Measurements from ENCODE around the gene TNF. TPM values are rescaled to one million over a fixed set of nuclear protein-coding genes. Genes with fewer than 3 reads are reported as not detected.
A peak's percentile ranks its signal among the peaks of the same experiment; 100 is the strongest.
"Not testable (repeated sequence)": the region's sequence is repeated elsewhere in the genome, so short reads cannot be mapped to it uniquely, and the experiment has no call there.

TNF gene
- total RNA-seq, 2 experiments from 2014 or later = 53.4 to 55.0 TPM

DNA sequence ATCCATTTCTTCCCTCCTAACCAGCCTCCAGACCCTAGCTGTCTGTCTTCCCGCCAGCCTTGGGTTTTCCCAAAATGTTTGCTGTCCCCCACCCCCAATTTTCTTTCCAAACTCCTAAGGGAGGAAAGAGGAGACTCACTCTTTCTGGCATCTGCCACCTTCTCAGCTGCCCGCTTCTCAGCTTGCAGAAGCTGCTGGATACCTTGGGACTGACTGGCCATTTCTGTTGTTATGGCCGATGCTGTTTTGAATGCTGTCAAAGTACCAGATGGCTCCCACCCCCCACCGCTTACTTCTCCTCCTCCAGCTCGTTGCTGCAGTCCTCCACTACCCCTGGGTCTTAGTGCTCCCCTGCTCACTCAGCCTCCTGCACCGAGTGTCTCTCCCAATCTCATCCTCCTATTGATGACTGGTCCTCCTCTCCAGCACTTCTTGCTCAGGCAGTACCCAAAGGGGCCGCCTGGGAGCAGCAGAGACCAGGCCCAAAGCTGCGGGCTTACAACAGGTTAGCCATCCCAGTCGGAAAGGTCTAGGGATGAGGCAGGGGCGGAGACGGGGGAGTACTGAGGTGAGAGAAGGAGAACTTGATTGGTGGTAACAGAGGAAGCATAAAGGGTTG is 28.9 kb upstream of the TNF start, which contains the start of gene ATP6V1G2:
ATP6V1G2 (minus strand) TSS at position 270 of the 619 bp plus-strand sequence; CDS start at position 221, 49 bp downstream.
- Mint-ChIP-seq H3K36me3 (ENCODE audit: low read depth) (peaks cover 24% of the 10 kb centered on the region), H3K9me3 (ENCODE audit: insufficient read depth) (no peaks in the 10 kb centered on the region), H3K27ac (peak within 1 kb of the TSS; percentile 90), H3K27me3 (ENCODE audit: low read depth) (no peaks in the 10 kb centered on the region), H3K4me3 (peak within 1 kb of the TSS; percentile 84), H3K4me1 (ENCODE audit: low read depth) (peaks cover 53% of the 10 kb centered on the region)
- peak; percentile 92 for DNase-seq
- CTCF ChIA-PET = interaction anchor here (0.5 to 16.9 kb wide), 16 partner anchors 17 to 289 kb away, joined by 3 to 676 read pairs (median 4); partner anchors contain the start of genes BAG6, GPANK1, HSPA1A and HSPA1L
- peak; percentile 66 for ATAC-seq
- POLR2A ChIA-PET = interaction anchor here (0.5 to 6.3 kb wide), 12 partner anchors 8 to 106 kb away, joined by 3 to 62 read pairs (median 4); partner anchors contain the start of genes BAG6, LTB, NCR3 and TNF

DNA sequence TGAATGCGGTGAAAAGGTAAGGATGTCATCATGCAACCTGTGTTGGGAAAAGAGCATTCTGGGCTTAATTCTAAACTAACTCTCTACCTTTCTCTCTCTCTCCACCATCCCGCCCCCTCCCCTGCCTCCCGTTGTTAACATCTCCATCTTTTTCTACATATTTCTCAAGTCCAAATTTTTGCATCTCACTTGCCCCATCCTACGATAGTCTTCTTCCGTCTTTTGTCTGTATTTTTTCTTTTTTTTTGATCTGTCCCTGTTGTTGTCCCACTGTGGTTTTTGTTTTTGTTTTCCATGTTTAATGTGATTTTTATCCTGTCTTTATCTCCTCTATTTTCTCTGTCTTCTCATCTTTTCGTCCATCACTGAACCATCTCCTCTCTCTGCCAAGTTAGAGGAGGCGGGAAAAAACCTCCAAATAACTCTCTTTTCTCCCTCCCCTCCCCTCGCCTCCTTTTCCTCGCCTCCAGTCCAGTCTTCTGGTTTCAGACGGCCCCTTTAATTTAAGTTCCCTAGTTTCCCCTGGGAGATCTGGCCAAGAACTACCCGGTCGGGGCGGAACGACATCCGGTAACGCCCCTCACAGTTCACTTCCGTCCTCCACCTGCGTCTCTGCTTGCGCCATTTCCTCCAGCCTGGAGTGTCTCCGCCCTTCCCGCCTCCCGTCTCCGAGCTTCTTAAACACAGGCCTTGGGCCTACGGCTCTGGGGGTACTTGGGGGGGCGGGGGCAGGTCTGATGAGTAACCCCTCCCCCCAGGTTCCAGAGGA is 28.2 kb upstream of the TNF start, which contains the start of gene NFKBIL1:
NFKBIL1 (plus strand) TSS at position 651 of the 769 bp plus-strand sequence; CDS start at position 738, 87 bp downstream.
- Mint-ChIP-seq H3K36me3 (ENCODE audit: low read depth) (peaks cover 22% of the 10 kb centered on the region), H3K27me3 (ENCODE audit: low read depth) (no peaks in the 10 kb centered on the region), H3K27ac (peak within 1 kb of the TSS; percentile 90), H3K9me3 (ENCODE audit: insufficient read depth) (no peaks in the 10 kb centered on the region), H3K4me1 (ENCODE audit: low read depth) (peaks cover 56% of the 10 kb centered on the region), H3K4me3 (peak within 1 kb of the TSS; percentile 84)
- ATAC-seq = peak; percentile 89
- CTCF ChIA-PET = interaction anchor here (0.6 to 16.9 kb wide), 14 partner anchors 9 to 283 kb away, joined by 3 to 676 read pairs (median 4); partner anchors contain the start of genes GPANK1, HSPA1A, HSPA1L and LST1
- DNase-seq = peak; percentile 96
- POLR2A ChIA-PET = interaction anchor here (0.6 to 6.3 kb wide), 12 partner anchors 9 to 259 kb away, joined by 3 to 62 read pairs (median 4); partner anchors contain the start of genes BAG6, LTB, NCR3 and TNF

DNA sequence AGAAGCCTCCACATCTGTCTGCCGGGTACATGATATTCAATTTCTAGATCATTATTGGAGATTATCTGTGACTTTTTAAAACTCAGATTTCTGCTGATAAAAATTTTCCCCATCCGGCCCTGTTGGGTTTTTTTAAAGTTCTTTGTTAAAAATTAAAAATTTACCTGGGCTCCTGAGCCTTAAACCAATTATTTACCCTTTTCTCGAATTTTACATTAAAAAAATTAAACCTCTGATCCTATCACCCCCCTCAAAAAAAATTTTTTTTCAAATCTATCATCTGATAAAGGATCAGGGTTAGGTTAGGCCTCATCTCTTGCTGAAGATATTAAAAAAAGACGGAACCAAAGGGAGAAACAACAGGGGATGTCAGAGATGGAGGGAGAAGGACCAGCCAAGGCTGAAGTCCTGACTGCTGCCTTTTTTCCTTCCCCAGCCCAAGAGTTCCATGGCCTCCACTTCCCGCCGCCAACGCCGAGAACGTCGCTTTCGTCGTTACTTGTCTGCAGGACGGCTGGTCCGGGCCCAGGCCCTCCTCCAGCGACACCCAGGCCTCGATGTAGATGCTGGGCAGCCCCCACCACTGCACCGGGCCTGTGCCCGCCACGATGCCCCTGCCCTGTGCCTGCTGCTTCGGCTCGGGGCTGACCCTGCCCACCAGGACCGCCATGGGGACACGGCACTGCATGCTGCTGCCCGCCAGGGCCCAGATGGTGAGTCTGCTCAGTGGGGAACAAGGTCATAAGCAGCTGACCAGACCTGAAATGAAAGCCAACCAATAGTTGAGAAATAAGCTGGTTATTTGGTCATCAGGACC is 27.4 kb upstream of the TNF start:
- Mint-ChIP-seq H3K4me1 (ENCODE audit: low read depth) (peaks cover 56% of the 10 kb centered on the region), H3K36me3 (ENCODE audit: low read depth) (peaks cover 19% of the 10 kb centered on the region), H3K4me3 (peak overlapping the region; percentile 84), H3K27ac (peak overlapping the region; percentile 90), H3K9me3 (ENCODE audit: insufficient read depth) (no peaks in the 10 kb centered on the region), H3K27me3 (ENCODE audit: low read depth) (no peaks in the 10 kb centered on the region)
- no peak for DNase-seq
- POLR2A ChIA-PET = interaction anchor here (0.6 to 6.3 kb wide), 6 partner anchors 11 to 53 kb away, joined by 3 to 62 read pairs (median 5); partner anchors contain the start of genes LTB and NCR3
- CTCF ChIA-PET = interaction anchor here (0.6 to 16.9 kb wide), 10 partner anchors 8 to 117 kb away, joined by 3 to 676 read pairs (median 4); partner anchors contain the start of genes GPANK1, LST1, LTA and LTB
- ATAC-seq = no peak

DNA sequence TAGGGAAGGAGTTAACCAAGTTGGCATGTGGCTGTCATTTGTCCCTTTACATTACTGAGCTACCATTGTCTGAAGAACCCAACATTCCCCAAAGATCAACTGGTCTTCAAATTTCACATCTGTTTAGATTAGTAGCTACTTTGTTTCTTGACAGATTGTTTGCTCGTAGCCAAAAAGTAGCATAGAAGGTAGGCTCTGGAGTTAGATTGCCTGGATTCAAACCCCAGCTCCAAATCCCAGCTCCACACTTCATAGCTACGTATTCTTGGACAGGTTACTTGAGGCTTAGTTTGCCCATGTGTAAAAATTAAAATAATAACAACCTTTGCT is 26.9 kb upstream of the TNF start:
- Mint-ChIP-seq H3K36me3 (ENCODE audit: low read depth) (peaks cover 23% of the 10 kb centered on the region), H3K27ac (peak overlapping the region; percentile 90), H3K27me3 (ENCODE audit: low read depth) (no peaks in the 10 kb centered on the region), H3K4me3 (peak overlapping the region; percentile 84), H3K9me3 (ENCODE audit: insufficient read depth) (no peaks in the 10 kb centered on the region), H3K4me1 (ENCODE audit: low read depth) (peaks cover 51% of the 10 kb centered on the region)
- DNase-seq (no peak), ATAC-seq (no peak)
- CTCF ChIA-PET = interaction anchor here (0.9 to 16.9 kb wide), 6 partner anchors 12 to 116 kb away, joined by 3 to 676 read pairs (median 4); partner anchors contain the start of genes GPANK1, LST1, LTA and LTB
- POLR2A ChIA-PET = interaction anchor here (0.6 to 6.3 kb wide), 4 partner anchors 21 to 50 kb away, joined by 3 to 62 read pairs (median 10); partner anchors contain the start of genes LTB and NCR3

DNA sequence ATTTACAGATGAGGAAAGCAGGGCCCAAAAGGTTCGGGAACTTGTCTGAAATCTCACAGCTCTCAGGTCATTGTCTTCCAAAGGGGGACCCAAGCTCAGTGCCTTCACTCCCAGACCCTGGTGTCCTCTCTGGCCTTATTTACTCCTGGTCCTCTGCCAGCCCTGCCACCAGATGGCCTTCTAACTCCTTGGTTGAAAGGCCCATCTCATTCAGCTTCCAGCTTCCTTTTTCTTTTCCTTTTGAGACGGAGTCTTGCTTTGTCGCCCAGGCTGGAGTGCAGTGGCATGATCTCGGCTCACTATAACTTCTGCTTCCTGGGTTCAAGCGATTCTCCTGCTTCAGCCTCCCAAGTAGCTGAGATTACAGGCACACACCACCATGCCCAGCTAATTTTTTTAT is 24.0 kb upstream of the TNF start:
- Mint-ChIP-seq H3K4me1 (ENCODE audit: low read depth) (peaks cover 54% of the 10 kb centered on the region), H3K36me3 (ENCODE audit: low read depth) (peaks cover 32% of the 10 kb centered on the region), H3K27ac (peak overlapping the region; percentile 67)
- ChIA-PET POLR2A (interaction anchor here (0.6 to 6.3 kb wide), 17 partner anchors 8 to 644 kb away, joined by 3 to 62 read pairs (median 5); partner anchors contain the start of genes BAG6, DDX39B, LST1 and LTB), CTCF (interaction anchor here (0.7 to 16.9 kb wide), 26 partner anchors 8 to 283 kb away, joined by 3 to 676 read pairs (median 4); partner anchors contain the start of genes ABHD16A, AIF1, DDX39B and HSPA1B)
- not testable (repeated sequence) for H3K9me3 Mint-ChIP-seq (ENCODE audit: insufficient read depth); ATAC-seq; H3K27me3 Mint-ChIP-seq (ENCODE audit: low read depth); H3K4me3 Mint-ChIP-seq
- DNase-seq = peak; percentile 76

DNA sequence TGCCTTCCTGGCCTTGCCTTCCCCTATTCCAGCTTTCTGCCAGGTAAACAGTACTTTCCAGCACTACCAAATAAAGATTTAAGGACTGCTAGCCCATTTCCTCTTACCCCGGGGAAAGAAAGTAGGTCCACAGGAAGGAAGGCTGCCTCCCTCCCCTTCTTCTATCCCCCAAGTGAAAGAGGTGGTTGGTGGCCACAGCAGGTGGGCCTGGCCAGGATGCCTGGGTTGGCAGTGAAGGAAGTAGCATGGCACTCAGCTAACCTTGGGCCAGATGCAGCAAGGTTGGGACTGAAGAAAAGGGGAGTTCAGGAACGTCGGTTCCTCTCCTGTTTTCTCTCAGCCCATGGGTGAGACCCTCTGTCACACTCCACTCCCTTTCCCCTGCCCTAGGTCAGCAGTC is 19.1 kb upstream of the TNF start:
- ATAC-seq (no peak), DNase-seq (no peak)
- peaks cover 69% of the 10 kb centered on the region for H3K4me1 Mint-ChIP-seq (ENCODE audit: low read depth)
- H3K27me3 Mint-ChIP-seq (ENCODE audit: low read depth) = peaks cover 3% of the 10 kb centered on the region
- CTCF ChIA-PET = interaction anchor here (1.1 to 17.1 kb wide), 5 partner anchors 9 to 42 kb away, joined by 3 to 189 read pairs (median 5); partner anchors contain the start of genes LTB, NFKBIL1 and TNF
- peaks cover 49% of the 10 kb centered on the region for H3K36me3 Mint-ChIP-seq (ENCODE audit: low read depth)
- H3K4me3 Mint-ChIP-seq = peak overlapping the region; percentile 8
- no peaks in the 10 kb centered on the region for H3K9me3 Mint-ChIP-seq (ENCODE audit: insufficient read depth)
- POLR2A ChIA-PET = interaction anchor here (0.7 to 5.1 kb wide), 5 partner anchors 10 to 1288 kb away, joined by 3 to 55 read pairs (median 4); partner anchors contain the start of genes ATP6V1G2, DDX39B, LST1 and PSMB8
- H3K27ac Mint-ChIP-seq = peak overlapping the region; percentile 57

DNA sequence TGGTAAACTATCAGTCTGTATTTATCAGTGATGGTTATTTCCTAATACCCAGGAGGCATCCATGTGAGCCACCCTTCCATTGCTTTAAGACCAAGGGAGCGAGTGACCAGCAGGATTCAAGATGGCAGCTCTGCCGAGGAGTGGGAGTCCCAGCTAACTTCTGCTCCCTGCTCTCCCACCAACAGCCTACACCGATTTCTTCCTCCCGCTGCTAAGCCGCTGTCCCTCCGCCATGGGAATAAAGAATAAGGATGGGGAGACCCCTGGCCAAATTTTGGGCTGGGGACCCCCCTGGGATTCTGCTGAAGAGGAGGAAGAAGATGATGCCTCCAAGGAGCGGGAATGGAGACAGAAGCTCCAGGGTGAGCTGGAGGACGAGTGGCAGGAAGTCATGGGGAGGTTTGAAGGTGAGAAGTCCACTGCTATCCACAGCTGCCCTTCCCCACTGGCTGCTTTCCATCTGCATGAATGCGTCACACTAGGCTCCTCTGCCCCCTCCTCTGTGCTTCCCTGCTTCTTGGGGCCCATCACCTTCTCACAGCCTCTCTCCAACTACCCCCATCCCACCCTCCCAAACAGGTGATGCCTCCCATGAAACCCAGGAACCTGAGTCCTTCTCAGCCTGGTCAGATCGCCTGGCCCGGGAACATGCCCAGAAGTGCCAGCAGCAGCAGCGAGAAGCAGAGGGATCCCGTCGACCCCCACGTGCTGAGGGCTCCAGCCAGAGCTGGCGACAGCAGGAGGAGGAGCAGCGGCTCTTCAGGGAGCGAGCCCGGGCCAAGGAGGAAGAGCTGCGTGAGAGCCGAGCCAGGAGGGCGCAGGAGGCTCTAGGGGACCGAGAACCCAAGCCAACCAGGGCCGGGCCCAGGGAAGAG is 17.7 kb upstream of the TNF start:
- Mint-ChIP-seq H3K4me3 (no peak overlapping the region), H3K27me3 (ENCODE audit: low read depth) (peaks cover 9% of the 10 kb centered on the region), H3K36me3 (ENCODE audit: low read depth) (peaks cover 53% of the 10 kb centered on the region), H3K9me3 (ENCODE audit: insufficient read depth) (no peaks in the 10 kb centered on the region), H3K4me1 (ENCODE audit: low read depth) (peaks cover 68% of the 10 kb centered on the region), H3K27ac (peak overlapping the region; percentile 75)
- no peak for DNase-seq
- CTCF ChIA-PET = interaction anchor here (1.3 to 17.1 kb wide), 5 partner anchors 10 to 40 kb away, joined by 3 to 189 read pairs (median 6); partner anchors contain the start of genes LTA, LTB and TNF
- POLR2A ChIA-PET = interaction anchor here (0.7 to 5.1 kb wide), 6 partner anchors 10 to 24 kb away, joined by 3 to 55 read pairs (median 8); partner anchors contain the start of genes DDX39B, LTA, LTB and TNF
- no peak for ATAC-seq

DNA sequence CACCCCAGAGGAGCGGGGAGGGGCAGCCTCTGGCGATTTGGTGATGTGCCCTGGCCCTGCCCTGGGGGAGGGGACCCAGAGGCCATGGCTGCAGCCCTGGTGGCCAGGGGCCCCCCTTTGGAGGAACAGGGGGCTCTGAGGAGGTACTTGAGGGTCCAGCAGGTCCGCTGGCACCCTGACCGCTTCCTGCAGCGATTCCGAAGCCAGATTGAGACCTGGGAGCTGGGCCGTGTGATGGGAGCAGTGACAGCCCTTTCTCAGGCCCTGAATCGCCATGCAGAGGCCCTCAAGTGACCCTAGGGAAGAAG is 17.1 kb upstream of the TNF start:
- Mint-ChIP-seq H3K4me3 (peak overlapping the region; percentile 65), H3K36me3 (ENCODE audit: low read depth) (peaks cover 51% of the 10 kb centered on the region), H3K9me3 (ENCODE audit: insufficient read depth) (no peaks in the 10 kb centered on the region), H3K27ac (peak overlapping the region; percentile 82), H3K27me3 (ENCODE audit: low read depth) (peaks cover 9% of the 10 kb centered on the region), H3K4me1 (ENCODE audit: low read depth) (peaks cover 68% of the 10 kb centered on the region)
- CTCF ChIA-PET = interaction anchor here (1.2 to 17.1 kb wide), 5 partner anchors 10 to 40 kb away, joined by 4 to 189 read pairs (median 6); partner anchors contain the start of genes LTA, LTB, NFKBIL1 and TNF
- POLR2A ChIA-PET = interaction anchor here (1.0 to 5.1 kb wide), 6 partner anchors 10 to 35 kb away, joined by 3 to 55 read pairs (median 8); partner anchors contain the start of genes LTA, LTB, NCR3 and NFKBIL1
- ATAC-seq (no peak), DNase-seq (no peak)

DNA sequence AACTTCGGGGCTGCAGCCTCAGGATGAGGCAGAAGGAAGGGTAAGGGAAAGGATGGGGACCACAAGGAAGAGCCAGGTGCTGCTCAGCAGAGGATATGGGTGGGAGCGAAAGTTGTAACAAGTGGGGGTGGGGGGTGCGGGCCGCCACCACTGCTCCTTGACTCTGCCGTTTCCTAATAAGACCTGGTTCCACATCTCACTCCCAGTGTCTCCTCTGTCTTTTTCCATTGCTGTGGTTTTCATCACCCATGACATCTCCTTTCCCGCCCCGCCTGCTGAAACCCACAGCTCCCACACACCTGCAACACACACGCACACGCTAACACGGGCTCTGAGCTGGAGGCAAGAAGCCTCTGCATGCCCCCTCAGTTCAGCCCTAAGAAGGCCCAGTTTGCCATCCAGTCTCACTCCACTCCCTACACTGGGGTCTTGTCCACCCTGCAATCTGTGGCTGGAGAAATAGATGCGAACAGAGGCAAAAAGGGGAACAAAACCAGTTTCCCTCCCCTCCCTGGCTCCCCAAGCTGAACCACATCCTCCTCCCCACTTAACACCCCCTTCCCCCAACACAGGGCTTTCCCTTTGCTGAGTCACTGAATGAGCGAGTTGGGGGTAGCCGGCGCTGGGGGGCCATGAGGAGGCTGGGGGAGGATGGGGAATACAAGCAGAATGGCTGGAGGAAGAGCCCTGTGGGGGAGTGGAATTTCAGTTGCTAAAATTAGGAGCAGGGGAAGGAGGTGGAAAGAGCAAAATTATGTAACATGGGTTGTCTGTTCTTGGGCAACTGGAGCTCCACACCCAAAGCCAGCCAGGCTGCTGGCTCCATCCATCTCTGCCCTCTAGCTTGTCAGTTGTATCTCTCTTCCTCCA is 16.5 kb upstream of the TNF start:
- Mint-ChIP-seq H3K4me3 (peak overlapping the region; percentile 65), H3K9me3 (ENCODE audit: insufficient read depth) (no peaks in the 10 kb centered on the region), H3K36me3 (ENCODE audit: low read depth) (peaks cover 51% of the 10 kb centered on the region), H3K27me3 (ENCODE audit: low read depth) (peaks cover 12% of the 10 kb centered on the region), H3K27ac (peak overlapping the region; percentile 82), H3K4me1 (ENCODE audit: low read depth) (peaks cover 69% of the 10 kb centered on the region)
- DNase-seq (peak; percentile 69), ATAC-seq (peak; percentile 61)
- CTCF ChIA-PET = interaction anchor here (1.2 to 17.1 kb wide), 11 partner anchors 8 to 56 kb away, joined by 4 to 189 read pairs (median 6); partner anchors contain the start of genes AIF1, LST1, LTA and LTB
- POLR2A ChIA-PET = interaction anchor here (1.0 to 5.1 kb wide), 8 partner anchors 8 to 34 kb away, joined by 3 to 55 read pairs (median 8); partner anchors contain the start of genes LTA, LTB, NCR3 and NFKBIL1
